Measurements from ENCODE around the gene SAMD11.

SAMD11 gene

GRCh38 chr1:937521-937920, 13.8 kb downstream of the SAMD11 start:
- H3K4me1 ChIP-seq = peaks cover 2% of the 10 kb centered on the region
- no peak overlapping the region for H2AFZ ChIP-seq
- no peak overlapping the region for H3K9ac ChIP-seq
- no peak for TF ChIP-seq CTCF (IDR thresholded peaks at IDR 0.05)
- H3K27ac ChIP-seq = no peak overlapping the region
- no peaks in the 10 kb centered on the region for H3K9me3 ChIP-seq (ENCODE audit: control insufficient read depth, low read length)
- no peak overlapping the region for H3K4me3 ChIP-seq (ENCODE audit: low read depth, low read length)
- H3K79me2 ChIP-seq = no peaks in the 10 kb centered on the region
- no peaks in the 10 kb centered on the region for H3K27me3 ChIP-seq (ENCODE audit: control insufficient read depth, insufficient read depth, low read length)
- H3K4me2 ChIP-seq (ENCODE audit: low read length) = no peak overlapping the region
- H3K36me3 ChIP-seq (ENCODE audit: control insufficient read depth, insufficient read depth, low read length) = no peaks in the 10 kb centered on the region

GRCh38 chr1:938088-938683, 14.5 kb downstream of the SAMD11 start:
- H3K36me3 ChIP-seq (ENCODE audit: control insufficient read depth, insufficient read depth, low read length) = no peaks in the 10 kb centered on the region
- no peaks in the 10 kb centered on the region for H3K79me2 ChIP-seq
- no peak overlapping the region for H3K4me3 ChIP-seq (ENCODE audit: low read depth, low read length)
- TF ChIP-seq CTCF (IDR thresholded peaks at IDR 0.05) = peak; percentile 19
- no peak overlapping the region for H3K27ac ChIP-seq
- H2AFZ ChIP-seq = no peak overlapping the region
- peaks cover 2% of the 10 kb centered on the region for H3K4me1 ChIP-seq
- no peak overlapping the region for H3K9ac ChIP-seq
- no peaks in the 10 kb centered on the region for H3K27me3 ChIP-seq (ENCODE audit: control insufficient read depth, insufficient read depth, low read length)
- H3K4me2 ChIP-seq (ENCODE audit: low read length) = no peak overlapping the region
- no peaks in the 10 kb centered on the region for H3K9me3 ChIP-seq (ENCODE audit: control insufficient read depth, low read length)

- Histone ChIP-seq H3K9ac (no peak overlapping the region), H3K79me2 (no peaks in the 10 kb centered on the region), H3K27ac (no peak overlapping the region), H2AFZ (no peak overlapping the region), H3K4me3 (ENCODE audit: low read depth, low read length) (no peak overlapping the region), H3K4me1 (peaks cover 2% of the 10 kb centered on the region), H3K36me3 (ENCODE audit: control insufficient read depth, insufficient read depth, low read length) (no peaks in the 10 kb centered on the region), H3K9me3 (ENCODE audit: control insufficient read depth, low read length) (no peaks in the 10 kb centered on the region), H3K4me2 (ENCODE audit: low read length) (no peak overlapping the region), H3K27me3 (ENCODE audit: control insufficient read depth, insufficient read depth, low read length) (no peaks in the 10 kb centered on the region)
- no peak for TF ChIP-seq CTCF (IDR thresholded peaks at IDR 0.05)
These were observed 15.2 kb downstream of the SAMD11 start for GRCh38 chr1:938711-939489.

GRCh38 chr1:939511-940106, 15.9 kb downstream of the SAMD11 start:
- H2AFZ ChIP-seq = no peak overlapping the region
- H3K27me3 ChIP-seq (ENCODE audit: control insufficient read depth, insufficient read depth, low read length) = no peaks in the 10 kb centered on the region
- no peak overlapping the region for H3K27ac ChIP-seq
- no peak overlapping the region for H3K4me3 ChIP-seq (ENCODE audit: low read depth, low read length)
- no peaks in the 10 kb centered on the region for H3K36me3 ChIP-seq (ENCODE audit: control insufficient read depth, insufficient read depth, low read length)
- no peak overlapping the region for H3K9ac ChIP-seq
- no peaks in the 10 kb centered on the region for H3K9me3 ChIP-seq (ENCODE audit: control insufficient read depth, low read length)
- H3K79me2 ChIP-seq = no peaks in the 10 kb centered on the region
- peaks cover 2% of the 10 kb centered on the region for H3K4me1 ChIP-seq
- peak overlapping the region; percentile 61 for H3K4me2 ChIP-seq (ENCODE audit: low read length)
- no peak for TF ChIP-seq CTCF (IDR thresholded peaks at IDR 0.05)

Data from parathyroid adenoma (tissue), 2 donors.